Measurements from ENCODE around the gene NBEA.

The NBEA gene

DNA sequence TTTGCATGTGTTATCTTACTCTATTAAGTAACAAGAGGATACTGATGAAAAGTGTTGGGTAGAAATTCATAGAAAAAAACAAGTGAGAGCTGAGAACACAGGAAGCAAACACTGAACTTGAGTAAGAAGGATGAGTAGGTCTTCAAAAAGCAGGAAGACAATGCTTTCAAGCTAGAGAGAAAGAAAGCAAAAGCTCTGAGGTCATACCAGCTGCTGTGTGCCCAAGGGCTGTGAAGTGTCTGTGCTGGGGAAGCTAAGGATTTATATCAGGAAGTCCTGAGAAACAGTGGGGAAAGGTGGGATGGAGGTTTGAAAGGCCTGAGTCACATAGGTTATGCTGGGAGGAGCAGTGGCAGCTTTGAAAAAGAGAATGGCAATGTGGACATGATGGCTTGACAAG lies 679.9 kb downstream of the NBEA start:
- no peak for DNase-seq
- Histone ChIP-seq H3K4me1 (ENCODE audit: control insufficient read depth, insufficient read depth, low read length, poor library complexity, severe bottlenecking) (no peaks in the 10 kb centered on the region), H3K27ac (ENCODE audit: insufficient read depth, low read length, poor library complexity, severe bottlenecking) (no peak overlapping the region), H3K27me3 (replicated peaks; ENCODE audit: control insufficient read depth, insufficient read depth, low read length, poor library complexity, severe bottlenecking) (no peaks in the 10 kb centered on the region), H3K4me3 (ENCODE audit: insufficient read depth, low read depth, low read length, poor library complexity, severe bottlenecking) (no peak overlapping the region), H3K36me3 (ENCODE audit: control insufficient read depth, insufficient read depth, low read length) (no peaks in the 10 kb centered on the region), H3K9me3 (ENCODE audit: control insufficient read depth, low read length) (no peaks in the 10 kb centered on the region)

DNA sequence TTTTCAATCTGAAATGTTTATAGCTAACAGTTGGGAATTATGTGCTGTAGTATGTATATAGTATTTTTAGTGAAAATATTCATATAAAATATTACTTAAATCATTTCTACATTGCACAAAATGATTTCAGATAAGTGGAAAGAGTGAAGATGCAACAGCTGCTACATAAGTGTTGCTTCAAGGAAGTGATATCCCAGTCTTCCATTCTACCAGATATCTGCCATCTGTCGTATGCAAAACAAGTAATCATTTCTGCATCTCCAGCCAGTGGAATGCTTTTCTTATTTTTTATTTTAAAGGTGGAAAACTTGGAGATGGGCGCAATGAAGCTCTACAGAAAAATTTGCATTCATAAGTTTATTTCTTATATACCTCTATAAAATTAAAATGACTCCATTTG lies 687.0 kb downstream of the NBEA start:
- H3K36me3 ChIP-seq (ENCODE audit: control insufficient read depth, insufficient read depth, low read length) = no peaks in the 10 kb centered on the region
- no peak overlapping the region for H3K4me3 ChIP-seq (ENCODE audit: insufficient read depth, low read depth, low read length, poor library complexity, severe bottlenecking)
- no peak for DNase-seq
- H3K27ac ChIP-seq (ENCODE audit: insufficient read depth, low read length, poor library complexity, severe bottlenecking) = no peak overlapping the region
- no peaks in the 10 kb centered on the region for H3K9me3 ChIP-seq (ENCODE audit: control insufficient read depth, low read length)
- H3K27me3 ChIP-seq (replicated peaks; ENCODE audit: control insufficient read depth, insufficient read depth, low read length, poor library complexity, severe bottlenecking) = no peaks in the 10 kb centered on the region
- H3K4me1 ChIP-seq (ENCODE audit: control insufficient read depth, insufficient read depth, low read length, poor library complexity, severe bottlenecking) = no peaks in the 10 kb centered on the region

GRCh38 chr13:35630551-35631275 lies 688.6 kb downstream of the NBEA start:
- DNase-seq = no peak
- no peak overlapping the region for H3K27ac ChIP-seq (ENCODE audit: insufficient read depth, low read length, poor library complexity, severe bottlenecking)
- no peaks in the 10 kb centered on the region for H3K9me3 ChIP-seq (ENCODE audit: control insufficient read depth, low read length)
- no peak overlapping the region for H3K4me3 ChIP-seq (ENCODE audit: insufficient read depth, low read depth, low read length, poor library complexity, severe bottlenecking)
- H3K36me3 ChIP-seq (ENCODE audit: control insufficient read depth, insufficient read depth, low read length) = no peaks in the 10 kb centered on the region
- no peaks in the 10 kb centered on the region for H3K27me3 ChIP-seq (replicated peaks; ENCODE audit: control insufficient read depth, insufficient read depth, low read length, poor library complexity, severe bottlenecking)
- no peaks in the 10 kb centered on the region for H3K4me1 ChIP-seq (ENCODE audit: control insufficient read depth, insufficient read depth, low read length, poor library complexity, severe bottlenecking)

DNA sequence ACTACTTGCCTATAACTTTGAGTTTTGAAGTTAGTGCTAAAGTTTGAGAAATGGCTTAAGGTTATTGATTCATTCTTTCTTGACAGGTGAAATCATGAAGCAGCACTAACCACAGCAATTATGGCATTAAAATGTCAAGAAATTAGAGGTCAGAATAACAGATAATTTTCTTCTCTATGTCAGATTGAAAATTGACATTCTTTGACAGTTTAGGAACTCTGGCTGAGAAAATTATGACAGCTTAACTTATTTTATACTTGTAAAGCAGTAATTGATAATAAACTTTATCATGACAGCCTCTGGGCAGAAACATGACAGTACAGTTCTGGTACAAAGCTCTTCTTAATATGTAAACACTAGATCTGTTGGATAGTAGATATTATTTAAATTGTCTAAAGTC lies 689.6 kb downstream of the NBEA start:
- H3K4me1 ChIP-seq (ENCODE audit: control insufficient read depth, insufficient read depth, low read length, poor library complexity, severe bottlenecking) = no peaks in the 10 kb centered on the region
- H3K4me3 ChIP-seq (ENCODE audit: insufficient read depth, low read depth, low read length, poor library complexity, severe bottlenecking) = no peak overlapping the region
- H3K9me3 ChIP-seq (ENCODE audit: control insufficient read depth, low read length) = no peaks in the 10 kb centered on the region
- no peaks in the 10 kb centered on the region for H3K27me3 ChIP-seq (replicated peaks; ENCODE audit: control insufficient read depth, insufficient read depth, low read length, poor library complexity, severe bottlenecking)
- no peak overlapping the region for H3K27ac ChIP-seq (ENCODE audit: insufficient read depth, low read length, poor library complexity, severe bottlenecking)
- H3K36me3 ChIP-seq (ENCODE audit: control insufficient read depth, insufficient read depth, low read length) = no peaks in the 10 kb centered on the region
- DNase-seq = no peak

DNA sequence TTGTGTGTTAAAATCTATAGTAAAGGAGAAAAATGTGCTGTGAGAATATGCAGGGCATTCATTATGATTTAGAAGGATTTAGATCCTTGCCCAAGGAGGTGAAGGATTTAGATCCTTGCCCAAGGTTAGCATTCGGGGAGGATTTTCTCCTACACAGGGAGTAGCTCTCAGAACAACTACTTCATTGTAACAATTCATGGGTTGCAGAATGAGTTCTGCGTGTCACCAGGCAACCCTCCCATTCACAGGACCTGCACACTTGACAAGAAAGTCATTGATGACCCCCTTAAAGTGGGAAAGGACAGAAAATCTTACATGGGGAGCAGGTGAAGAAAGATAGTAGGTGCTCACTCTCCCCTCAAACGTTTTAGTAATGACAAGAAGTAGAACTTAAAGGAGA lies 701.6 kb downstream of the NBEA start:
- Histone ChIP-seq H3K36me3 (ENCODE audit: control insufficient read depth, insufficient read depth, low read length) (no peaks in the 10 kb centered on the region), H3K9me3 (ENCODE audit: control insufficient read depth, low read length) (no peaks in the 10 kb centered on the region), H3K4me1 (ENCODE audit: control insufficient read depth, insufficient read depth, low read length, poor library complexity, severe bottlenecking) (no peaks in the 10 kb centered on the region), H3K27ac (ENCODE audit: insufficient read depth, low read length, poor library complexity, severe bottlenecking) (no peak overlapping the region), H3K4me3 (ENCODE audit: insufficient read depth, low read depth, low read length, poor library complexity, severe bottlenecking) (no peak overlapping the region), H3K27me3 (replicated peaks; ENCODE audit: control insufficient read depth, insufficient read depth, low read length, poor library complexity, severe bottlenecking) (no peaks in the 10 kb centered on the region)
- DNase-seq = no peak

DNA sequence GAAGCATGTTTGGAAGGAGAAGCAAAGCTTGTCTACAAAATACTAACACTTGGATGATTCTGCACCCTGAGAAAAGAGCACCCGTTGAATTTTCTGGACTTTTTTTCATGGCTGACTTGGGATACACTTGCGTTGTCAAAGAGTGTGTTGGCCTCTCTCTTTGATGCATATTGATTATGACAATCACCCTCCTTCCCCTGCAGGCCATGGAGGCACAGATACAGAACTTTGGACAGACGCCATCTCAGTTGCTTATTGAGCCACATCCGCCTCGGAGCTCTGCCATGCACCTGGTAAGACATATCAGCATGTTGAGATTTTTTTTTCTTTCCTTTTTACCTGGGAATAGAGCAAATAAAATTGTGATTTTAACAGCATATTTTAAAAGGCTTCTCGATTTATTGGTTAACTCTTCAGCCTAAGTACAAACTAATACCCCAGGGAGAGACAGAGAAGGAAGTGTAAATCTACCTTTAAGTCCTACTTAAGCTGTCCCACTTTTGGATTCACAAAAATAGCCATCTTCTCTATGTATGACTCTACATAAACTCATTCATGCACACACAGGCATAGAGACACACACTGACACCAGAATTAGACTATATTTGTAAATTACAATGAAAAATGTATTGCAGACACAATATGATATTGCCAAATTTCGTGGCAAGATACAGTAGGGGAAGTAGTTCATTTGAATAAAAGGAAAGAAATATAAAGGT lies 704.1 kb downstream of the NBEA start:
- no peaks in the 10 kb centered on the region for H3K4me1 ChIP-seq (ENCODE audit: control insufficient read depth, insufficient read depth, low read length, poor library complexity, severe bottlenecking)
- no peak overlapping the region for H3K27ac ChIP-seq (ENCODE audit: insufficient read depth, low read length, poor library complexity, severe bottlenecking)
- no peak for DNase-seq
- no peak overlapping the region for H3K4me3 ChIP-seq (ENCODE audit: insufficient read depth, low read depth, low read length, poor library complexity, severe bottlenecking)
- no peaks in the 10 kb centered on the region for H3K9me3 ChIP-seq (ENCODE audit: control insufficient read depth, low read length)
- no peaks in the 10 kb centered on the region for H3K36me3 ChIP-seq (ENCODE audit: control insufficient read depth, insufficient read depth, low read length)
- no peaks in the 10 kb centered on the region for H3K27me3 ChIP-seq (replicated peaks; ENCODE audit: control insufficient read depth, insufficient read depth, low read length, poor library complexity, severe bottlenecking)

DNA sequence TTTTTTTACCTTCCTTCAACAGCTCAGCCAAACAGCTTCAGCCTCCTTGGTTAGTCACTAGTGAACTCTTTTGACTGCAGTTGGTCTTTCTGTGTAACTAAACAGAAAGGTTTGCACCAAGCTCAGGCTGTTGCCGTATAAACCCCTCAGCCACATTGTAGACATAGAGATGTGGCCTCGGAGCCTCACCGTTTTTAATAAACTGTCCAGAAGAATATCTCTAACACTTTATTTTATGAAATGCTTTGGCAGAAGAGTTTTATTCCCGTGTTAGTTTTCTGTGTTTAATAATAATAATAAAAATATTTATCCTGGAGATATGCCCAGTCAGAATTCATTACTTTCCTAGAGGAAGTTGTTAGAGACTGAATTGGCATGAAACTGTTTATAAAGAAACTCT lies 706.1 kb downstream of the NBEA start:
- no peak overlapping the region for H3K27ac ChIP-seq (ENCODE audit: insufficient read depth, low read length, poor library complexity, severe bottlenecking)
- H3K4me3 ChIP-seq (ENCODE audit: insufficient read depth, low read depth, low read length, poor library complexity, severe bottlenecking) = no peak overlapping the region
- no peaks in the 10 kb centered on the region for H3K27me3 ChIP-seq (replicated peaks; ENCODE audit: control insufficient read depth, insufficient read depth, low read length, poor library complexity, severe bottlenecking)
- no peaks in the 10 kb centered on the region for H3K4me1 ChIP-seq (ENCODE audit: control insufficient read depth, insufficient read depth, low read length, poor library complexity, severe bottlenecking)
- DNase-seq = no peak
- no peaks in the 10 kb centered on the region for H3K9me3 ChIP-seq (ENCODE audit: control insufficient read depth, low read length)
- no peaks in the 10 kb centered on the region for H3K36me3 ChIP-seq (ENCODE audit: control insufficient read depth, insufficient read depth, low read length)

- no peak overlapping the region for H3K4me3 ChIP-seq (ENCODE audit: insufficient read depth, low read depth, low read length, poor library complexity, severe bottlenecking)
Observed at GRCh38 chr13:35649162-35649561, 707.1 kb downstream of the NBEA start.

DNA sequence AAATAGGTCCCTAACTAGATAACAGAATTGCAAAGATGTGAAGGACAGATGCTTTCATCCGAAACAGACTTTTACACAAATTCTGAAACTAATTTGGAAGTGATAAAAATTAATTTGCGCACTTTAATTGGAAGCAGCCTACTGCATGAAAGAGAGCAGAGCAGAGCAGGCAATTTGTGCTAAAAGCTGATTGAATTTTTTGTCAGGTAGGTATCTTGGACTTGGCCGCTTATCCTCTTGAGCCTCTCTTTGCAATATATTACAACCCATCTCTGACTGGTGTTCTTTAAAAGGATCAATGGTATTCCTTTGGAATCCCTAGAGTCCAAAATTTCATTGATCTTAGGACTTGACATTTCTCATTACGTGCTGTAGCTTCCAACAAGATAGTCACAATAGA lies 717.7 kb downstream of the NBEA start:
- Histone ChIP-seq H3K4me1 (ENCODE audit: control insufficient read depth, insufficient read depth, low read length, poor library complexity, severe bottlenecking) (no peaks in the 10 kb centered on the region), H3K9me3 (ENCODE audit: control insufficient read depth, low read length) (no peaks in the 10 kb centered on the region), H3K27me3 (replicated peaks; ENCODE audit: control insufficient read depth, insufficient read depth, low read length, poor library complexity, severe bottlenecking) (no peaks in the 10 kb centered on the region), H3K27ac (ENCODE audit: insufficient read depth, low read length, poor library complexity, severe bottlenecking) (no peak overlapping the region), H3K4me3 (ENCODE audit: insufficient read depth, low read depth, low read length, poor library complexity, severe bottlenecking) (no peak overlapping the region), H3K36me3 (ENCODE audit: control insufficient read depth, insufficient read depth, low read length) (no peaks in the 10 kb centered on the region)
- no peak for DNase-seq

More at GRCh38 chr13:35649162-35649561, 707.1 kb downstream of the NBEA start:
- Histone ChIP-seq H3K27me3 (replicated peaks; ENCODE audit: control insufficient read depth, insufficient read depth, low read length, poor library complexity, severe bottlenecking) (no peaks in the 10 kb centered on the region), H3K9me3 (ENCODE audit: control insufficient read depth, low read length) (no peaks in the 10 kb centered on the region), H3K27ac (ENCODE audit: insufficient read depth, low read length, poor library complexity, severe bottlenecking) (no peak overlapping the region), H3K4me1 (ENCODE audit: control insufficient read depth, insufficient read depth, low read length, poor library complexity, severe bottlenecking) (no peaks in the 10 kb centered on the region), H3K36me3 (ENCODE audit: control insufficient read depth, insufficient read depth, low read length) (no peaks in the 10 kb centered on the region)
- no peak for DNase-seq

DNA sequence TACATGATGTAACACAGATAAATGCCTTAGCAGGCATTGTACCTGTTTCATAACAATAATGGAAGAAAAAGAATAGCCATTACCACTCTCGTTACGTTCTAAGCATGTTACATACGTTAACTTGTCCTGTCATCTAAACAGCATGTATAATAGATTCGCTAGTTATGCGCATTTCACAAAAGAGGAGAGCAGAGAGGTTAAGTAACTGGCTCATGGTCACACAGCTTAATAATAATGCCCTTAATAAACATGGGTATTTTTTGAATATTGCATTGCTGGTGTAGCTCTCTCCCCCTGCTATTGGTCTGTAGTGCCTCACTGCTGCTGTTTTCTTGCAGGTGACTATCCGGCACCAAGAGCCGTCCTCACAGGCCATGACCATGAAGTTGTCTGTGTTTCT lies 722.7 kb downstream of the NBEA start:
- Histone ChIP-seq H3K27me3 (replicated peaks; ENCODE audit: control insufficient read depth, insufficient read depth, low read length, poor library complexity, severe bottlenecking) (no peaks in the 10 kb centered on the region), H3K4me1 (ENCODE audit: control insufficient read depth, insufficient read depth, low read length, poor library complexity, severe bottlenecking) (no peaks in the 10 kb centered on the region), H3K27ac (ENCODE audit: insufficient read depth, low read length, poor library complexity, severe bottlenecking) (no peak overlapping the region), H3K9me3 (ENCODE audit: control insufficient read depth, low read length) (no peaks in the 10 kb centered on the region), H3K4me3 (ENCODE audit: insufficient read depth, low read depth, low read length, poor library complexity, severe bottlenecking) (no peak overlapping the region), H3K36me3 (ENCODE audit: control insufficient read depth, insufficient read depth, low read length) (no peaks in the 10 kb centered on the region)
- DNase-seq = no peak
